HTERT RPE-1 (cell line): Measurements from ENCODE around the gene ALPG.
"Not testable (repeated sequence)": the region's sequence is repeated elsewhere in the genome, so short reads cannot be mapped to it uniquely, and the experiment has no call there.

ENCODE experiments used
- in situ Hi-C: fragments of 300-500 bp; cut with MboI; formaldehyde crosslinking; loops from 4 replicates; pipeline ENCODE4 v1.14.3; 2020; ENCODE audit warnings: low sequenced_read_pairs

Gene ALPG

DNA sequence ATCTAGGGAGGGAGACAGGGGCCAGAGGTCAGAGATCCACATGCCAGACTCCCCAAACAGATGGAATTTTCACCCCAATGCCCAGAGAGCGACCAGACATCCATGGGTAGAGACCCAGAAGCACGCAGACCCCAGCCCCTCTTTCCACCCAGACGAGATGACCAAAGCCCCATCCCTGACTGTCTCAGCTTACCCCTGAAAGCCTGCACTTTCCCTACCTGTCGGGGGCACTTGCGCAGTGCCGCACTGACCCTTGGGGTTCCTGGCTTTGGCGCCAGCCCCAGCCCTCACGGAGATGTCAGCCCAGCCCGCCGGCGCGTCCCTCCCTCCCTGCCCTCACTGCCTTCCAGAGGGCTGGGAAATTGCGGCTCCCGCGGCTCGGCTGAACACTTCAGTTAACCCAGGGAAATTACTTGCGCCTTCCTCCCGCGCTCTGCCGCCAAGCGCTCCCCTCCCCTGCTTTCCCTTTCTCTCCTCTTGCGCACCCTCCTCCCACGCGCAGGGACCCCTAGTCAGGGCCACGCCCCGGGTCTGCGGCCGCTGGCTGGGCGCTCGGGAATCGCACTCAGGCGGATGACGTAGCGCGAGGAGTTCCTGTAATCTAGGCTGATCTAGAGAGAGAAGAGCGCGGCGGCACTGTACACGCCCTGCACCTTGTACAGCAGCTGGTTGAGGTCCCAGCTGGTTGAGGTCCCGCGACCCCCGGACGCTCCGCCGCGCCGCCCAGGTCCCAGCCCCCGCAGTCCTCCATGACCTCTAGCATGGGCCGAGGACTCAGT lies 12.0 kb downstream of the ALPG start:
- in situ Hi-C loops = no loop called here

DNA sequence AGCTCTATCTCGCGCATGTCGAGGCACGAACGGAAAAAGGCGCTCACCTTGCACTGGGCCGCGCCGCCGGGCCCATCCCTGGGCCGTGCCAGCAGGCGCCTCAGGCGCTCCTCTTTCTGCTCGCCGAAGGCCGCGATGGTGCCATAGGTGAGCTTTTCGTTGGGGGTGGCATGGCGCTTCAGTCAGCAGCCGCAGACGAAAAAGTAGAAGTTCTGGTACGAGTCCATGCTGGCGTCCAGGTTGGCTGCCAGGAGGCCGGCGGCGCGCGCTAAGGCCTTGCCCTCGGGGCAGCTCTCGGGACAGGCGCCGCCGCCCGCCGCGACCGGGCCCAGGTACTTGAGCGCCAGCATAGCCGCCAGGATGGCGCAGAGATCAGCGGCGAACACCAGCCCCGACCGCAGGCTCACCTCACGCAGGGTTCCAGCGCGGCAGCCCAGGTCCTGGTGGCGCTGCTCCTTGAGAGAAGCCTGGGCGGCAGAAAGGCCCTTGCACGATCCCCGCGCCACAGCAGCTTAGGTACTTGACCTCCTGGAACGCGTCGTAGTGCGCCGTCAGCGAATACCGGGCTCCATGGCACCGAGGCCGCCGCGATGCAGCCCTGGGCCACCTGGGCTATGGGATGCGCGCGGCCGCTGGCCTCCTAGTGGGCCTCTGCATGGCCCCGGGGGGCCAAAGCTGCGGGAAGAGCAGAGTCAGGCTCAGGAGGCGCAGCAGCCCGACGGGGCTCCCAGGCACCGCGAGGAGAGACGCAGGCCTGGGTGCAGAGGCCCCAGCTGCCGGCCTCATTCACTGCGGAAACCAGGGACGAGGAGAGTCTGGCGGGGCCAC lies 12.8 kb downstream of the ALPG start:
- in situ Hi-C loops = no loop called here

DNA sequence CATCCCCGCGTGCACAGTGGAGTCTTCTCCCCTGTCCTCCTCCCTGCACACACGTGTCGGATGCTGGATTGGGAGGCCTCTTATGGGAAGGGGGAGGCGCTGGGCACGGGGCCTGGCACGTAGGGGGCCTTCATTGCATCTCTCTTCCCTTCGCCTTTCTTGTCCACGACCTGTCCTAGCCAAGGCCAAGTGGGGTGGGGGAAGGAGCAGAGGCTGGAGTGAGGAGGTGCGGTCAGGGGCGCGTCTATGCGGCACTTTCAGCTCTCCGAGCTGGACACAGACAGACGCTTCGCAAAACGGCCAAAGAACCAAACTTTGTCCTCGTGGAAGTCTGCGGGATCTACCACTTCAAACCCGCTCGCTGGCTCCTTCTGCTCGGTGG lies 13.4 kb downstream of the ALPG start:
- in situ Hi-C loops = no loop called here

DNA sequence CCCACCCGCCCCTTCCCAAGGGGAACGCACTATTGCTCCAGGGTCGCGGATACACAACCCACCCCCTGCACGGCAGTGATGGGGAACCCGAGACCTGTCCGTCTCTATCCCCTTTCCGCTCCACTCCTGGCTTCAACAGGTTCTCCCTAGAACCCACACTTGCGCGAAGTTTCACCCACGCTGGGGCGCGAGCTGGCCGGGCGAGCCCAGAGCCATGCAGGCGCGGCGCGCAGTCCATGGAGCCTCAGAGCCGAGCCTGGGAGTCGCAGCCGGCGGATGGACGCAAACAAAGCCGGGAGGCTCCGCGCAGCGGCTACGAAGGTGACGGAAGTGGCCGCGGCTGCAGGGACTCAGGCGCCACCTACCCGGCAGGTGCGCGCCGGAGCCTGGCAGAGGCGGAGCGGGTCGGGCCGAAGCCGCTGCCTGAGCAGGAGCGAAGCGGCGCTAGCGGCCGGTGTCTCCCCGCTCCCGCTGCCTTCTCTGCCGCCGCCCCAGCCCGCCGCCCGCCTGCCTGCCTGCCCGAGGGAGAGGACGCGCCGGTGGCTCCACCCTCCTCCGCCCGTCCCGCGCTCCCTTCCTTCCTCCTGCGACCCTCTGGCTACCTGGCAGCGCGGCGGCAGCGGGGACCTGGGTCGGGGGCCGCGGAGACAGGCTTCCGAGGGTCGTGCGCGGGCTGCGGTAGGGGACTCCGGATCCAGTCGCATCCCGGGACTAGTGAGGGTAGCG lies 14.0 kb downstream of the ALPG start:
- in situ Hi-C loops = no loop called here

DNA sequence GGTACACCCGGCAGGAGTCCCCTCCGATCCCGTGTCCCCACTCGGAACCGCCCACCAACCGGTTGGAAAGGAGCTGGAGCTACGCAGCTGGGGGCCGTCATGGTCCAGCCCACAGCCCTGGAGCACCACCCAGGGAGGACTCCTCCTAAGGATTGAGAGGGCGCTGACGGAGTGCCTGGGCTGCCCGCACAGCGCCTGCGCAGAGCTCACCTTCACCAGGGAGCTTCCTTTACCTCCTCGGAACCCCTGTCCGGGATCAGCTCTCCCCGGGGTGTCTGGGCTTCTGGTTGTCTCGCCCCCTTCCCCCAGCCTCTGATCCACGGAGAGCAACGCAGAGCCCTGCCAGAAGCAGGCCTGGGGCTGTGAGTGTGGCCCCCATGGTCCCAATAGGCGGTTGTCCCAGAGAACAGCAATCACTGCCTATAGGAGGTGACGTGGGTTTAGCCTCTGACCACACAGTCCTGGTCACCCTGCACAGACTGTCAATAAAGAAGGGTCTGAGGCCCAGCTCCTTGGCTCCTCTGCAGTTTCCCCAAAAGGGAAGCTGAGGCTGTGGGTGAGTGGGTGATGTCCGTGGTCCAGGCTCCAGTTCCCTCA lies 14.6 kb downstream of the ALPG start:
- in situ Hi-C loops = no loop called here

DNA sequence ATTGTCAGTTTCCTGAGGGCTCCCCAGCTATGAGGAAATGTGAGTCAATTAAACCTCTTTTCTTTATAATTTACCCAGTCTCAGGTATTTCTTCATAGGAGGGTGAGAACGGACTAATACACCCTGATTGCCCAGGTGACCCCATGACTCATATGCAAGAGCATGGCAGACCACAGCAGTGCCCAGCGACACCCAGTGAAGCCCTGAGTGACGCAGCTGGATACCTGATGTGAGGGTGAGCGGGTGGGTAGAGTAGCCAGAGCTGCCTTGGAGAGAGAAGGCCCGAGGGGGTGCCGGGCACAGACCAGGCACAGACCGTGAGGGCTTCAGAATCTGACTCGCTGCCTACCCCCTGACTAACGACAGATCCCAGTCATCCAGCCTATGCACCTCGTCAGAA lies 15.4 kb downstream of the ALPG start:
- in situ Hi-C loops = no loop called here

DNA sequence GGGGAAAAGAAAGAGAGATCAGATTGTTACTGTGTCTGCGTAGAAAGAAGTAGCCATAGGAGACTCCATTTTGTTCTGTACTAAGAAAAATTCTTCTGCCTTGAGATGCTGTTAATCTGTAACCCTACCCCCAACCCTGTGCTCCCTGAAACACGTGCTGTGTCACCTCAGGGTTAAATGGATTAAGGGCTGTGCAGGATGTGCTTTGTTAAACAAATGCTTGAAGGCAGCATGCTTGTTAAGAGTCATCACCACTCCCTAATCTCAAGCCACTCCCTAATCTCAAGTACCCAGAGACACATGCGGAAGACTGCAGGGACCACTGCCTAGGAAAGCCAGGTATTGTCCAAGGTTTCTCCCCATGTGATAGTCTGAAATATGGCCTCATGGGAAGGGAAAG lies 16.4 kb downstream of the ALPG start:
- in situ Hi-C loops = not testable (repeated sequence)

DNA sequence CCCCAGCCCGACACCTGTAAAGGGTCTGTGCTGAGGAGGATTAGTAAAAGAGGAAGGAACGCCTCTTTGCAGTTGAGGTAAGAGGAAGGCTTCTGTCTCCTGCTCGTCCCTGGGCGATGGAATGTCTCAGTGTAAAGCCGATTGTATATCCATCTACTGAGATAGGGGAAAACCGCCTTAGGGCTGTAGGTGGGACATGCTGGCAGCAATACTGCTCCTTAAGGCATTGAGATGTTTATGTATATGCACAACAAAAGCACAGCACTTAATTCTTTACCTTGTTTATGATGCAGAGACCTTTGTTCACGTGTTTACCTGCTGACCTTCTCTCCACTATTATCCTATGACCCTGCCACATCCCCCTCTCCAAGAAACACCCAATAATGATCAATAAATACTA lies 16.8 kb downstream of the ALPG start:
- in situ Hi-C loops = not testable (repeated sequence)

DNA sequence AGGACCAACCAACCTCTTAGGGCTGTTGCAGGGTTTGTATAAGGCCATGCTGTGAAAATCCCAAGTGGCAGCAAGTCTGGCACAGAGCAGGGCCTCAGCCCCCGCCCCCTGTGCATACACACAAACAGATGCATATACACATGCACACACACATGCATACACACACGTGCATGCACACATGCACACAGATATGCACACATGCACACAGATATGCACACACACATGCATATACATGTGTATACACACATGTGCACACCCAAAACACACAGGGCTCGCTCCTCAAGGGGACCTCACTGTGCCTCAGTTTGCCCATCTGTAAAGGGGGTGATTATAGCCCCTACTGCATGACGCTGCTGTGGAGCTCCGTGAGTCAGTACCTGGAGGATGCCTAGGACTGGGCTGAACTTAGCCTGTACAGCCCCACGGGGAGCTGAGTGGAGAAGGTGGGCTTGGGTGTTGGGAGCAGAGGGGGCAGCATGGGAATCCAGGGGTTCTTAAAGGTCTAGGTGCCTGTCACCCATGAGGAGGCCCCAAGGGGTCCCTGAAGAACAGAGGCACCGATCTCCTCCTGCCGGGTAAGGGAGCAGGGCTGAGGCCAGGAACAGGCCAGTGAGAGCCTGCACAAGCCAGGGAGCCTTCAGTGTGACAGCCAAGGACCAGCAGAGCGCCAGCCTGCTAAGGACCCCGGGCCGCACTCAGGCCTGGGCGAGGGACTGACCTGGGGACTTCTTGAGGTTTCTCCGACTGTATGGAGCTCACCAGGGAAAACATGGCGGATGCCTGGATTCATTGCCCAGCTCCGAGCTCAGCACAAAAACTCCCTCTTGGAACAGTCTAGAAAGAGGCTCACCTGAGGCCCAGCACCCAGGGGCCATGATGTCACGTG lies 25.3 kb downstream of the ALPG start:
- in situ Hi-C loops = no loop called here

DNA sequence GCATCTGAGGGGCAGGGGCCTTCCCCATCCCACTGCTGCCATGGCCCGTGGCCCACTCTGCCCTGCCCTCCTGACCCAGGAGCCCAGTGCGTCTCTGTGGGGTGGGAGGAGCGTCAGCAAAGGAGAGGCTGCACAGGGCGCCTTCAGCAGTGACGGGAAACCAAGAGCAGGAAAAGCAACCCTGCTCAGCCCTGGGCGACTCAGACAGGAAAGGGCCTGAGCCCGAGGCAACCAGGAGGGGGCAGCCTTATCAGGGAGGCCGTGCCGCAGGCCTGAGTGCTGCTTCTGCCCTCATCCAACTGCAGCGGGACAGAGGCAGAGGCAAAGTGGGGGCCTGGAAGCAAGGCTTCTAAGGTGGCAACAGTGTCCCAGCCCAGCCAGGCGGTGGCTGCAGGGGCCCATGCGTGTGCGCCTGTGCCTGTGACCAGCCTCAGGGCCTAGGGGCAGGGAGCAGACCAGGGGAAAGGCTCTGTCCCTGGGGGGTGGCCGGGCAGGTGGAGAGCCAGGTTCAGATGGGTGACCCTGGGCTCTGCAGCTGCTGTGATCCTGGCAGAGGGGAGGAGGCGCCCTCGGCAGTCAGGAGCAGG lies 26.0 kb downstream of the ALPG start:
- in situ Hi-C loops = no loop called here

DNA sequence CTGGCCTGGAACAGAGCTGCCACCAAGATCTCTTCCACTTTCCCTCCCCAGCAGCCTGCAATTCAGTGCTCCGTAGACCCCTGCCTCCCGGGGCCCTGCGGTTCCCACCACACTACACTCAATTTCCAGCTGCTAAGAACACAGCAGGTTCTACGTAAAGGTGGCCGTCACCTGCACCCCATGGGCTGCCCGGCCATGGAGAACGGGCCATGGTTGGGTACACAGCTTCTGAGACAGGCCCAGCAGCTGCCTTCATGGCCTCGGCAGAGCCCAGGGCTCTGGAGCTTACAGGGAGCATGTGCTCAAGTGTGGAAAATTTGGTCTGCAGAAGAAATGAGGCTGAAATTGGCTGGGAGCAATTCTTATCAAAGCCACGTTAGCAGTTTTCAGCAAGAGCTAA lies 27.0 kb downstream of the ALPG start:
- in situ Hi-C loops = not testable (repeated sequence)

DNA sequence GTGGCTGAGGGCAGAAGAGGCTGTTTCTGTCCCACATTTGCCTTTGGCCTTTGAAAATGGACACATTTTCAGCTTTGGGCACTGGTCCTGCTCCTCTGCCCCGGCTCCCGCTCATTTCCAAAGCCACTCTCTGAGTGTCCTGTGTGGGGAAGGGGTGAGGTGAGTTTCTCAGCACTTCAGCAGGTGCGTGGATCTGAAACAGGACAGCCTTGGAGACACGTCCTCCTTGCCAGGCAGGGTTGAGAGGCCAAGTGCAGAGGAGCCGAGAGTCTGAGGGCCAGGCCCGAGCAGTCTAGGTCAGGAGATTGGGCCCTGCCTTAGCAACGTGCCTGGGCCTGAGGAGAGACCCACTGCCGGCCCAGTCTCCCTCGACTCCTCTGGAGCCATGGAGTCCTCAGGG lies 27.4 kb downstream of the ALPG start:
- in situ Hi-C loops = no loop called here

DNA sequence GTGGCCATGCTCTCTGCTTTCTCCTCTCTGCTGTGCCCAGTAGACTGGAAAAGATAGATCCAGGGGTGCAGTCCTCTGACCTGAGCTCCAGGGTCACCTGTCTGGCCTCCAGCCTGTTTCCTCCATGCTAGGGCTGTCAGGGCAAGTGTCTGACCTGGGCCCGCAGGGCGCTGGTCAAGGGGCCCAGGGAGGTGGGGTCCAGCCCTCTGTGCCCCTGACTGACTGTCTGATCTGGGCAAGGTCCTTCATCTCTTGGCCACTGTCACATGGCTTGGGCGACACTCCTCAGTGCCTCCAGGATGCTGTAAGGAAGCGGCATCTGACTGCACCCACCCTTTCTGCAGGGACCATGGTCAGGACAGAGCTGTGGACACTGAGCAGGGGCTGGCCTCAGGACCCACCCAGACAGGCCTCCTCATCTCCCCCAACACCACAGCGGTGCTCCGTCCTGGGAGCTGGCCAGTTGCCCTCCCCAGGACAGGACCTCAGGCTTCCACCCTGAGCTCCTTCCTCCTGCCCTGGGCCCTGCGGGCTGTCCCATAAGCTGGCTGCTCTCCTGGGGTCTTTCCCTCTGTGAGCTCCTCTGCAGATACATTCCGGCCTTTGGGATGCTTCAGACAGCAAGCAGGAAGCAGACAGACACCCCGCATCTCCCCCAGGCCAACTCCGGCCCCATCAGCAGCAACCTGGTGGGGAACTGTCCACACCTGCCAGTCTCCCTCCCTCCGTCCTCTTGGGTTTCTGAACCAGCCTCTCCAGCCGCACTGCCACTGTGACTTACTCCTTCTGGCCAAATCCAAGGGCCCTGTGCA lies 28.1 kb downstream of the ALPG start:
- in situ Hi-C loops = no loop called here

DNA sequence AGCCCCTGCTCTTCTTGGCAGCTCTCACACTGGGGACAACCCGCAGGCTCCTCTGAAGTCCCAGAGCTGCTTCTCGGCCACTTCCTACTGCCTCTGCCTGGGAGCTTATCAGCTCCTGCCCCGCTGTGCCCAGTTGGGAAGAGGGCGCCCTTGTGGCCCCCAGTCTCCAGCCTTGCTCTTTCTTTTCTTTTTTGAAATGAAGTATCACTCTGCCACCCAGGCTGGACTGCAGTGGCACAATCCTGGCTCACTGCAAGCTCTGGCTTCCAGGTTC lies 28.7 kb downstream of the ALPG start:
- in situ Hi-C loops = no loop called here

DNA sequence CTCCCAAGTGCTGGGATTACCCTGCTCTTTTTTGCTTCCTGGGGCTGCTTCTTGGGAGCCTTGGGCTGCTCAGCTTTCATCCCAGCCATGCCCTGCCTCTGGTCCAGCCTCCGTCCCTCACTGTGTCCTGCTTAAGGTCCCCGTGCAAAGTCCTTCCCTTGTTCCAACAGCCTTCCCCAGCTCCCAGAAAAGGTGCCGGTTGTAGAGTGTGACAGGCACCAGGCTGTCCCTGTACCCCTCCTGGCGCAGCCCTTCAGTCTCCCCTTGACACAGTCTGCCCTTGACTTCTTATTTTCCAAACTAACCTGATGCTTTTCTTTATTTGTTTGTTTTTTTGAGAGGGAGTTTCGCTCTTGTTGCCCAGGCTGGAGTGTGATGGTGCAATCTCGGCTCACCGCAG lies 29.2 kb downstream of the ALPG start:
- in situ Hi-C loops = no loop called here

DNA sequence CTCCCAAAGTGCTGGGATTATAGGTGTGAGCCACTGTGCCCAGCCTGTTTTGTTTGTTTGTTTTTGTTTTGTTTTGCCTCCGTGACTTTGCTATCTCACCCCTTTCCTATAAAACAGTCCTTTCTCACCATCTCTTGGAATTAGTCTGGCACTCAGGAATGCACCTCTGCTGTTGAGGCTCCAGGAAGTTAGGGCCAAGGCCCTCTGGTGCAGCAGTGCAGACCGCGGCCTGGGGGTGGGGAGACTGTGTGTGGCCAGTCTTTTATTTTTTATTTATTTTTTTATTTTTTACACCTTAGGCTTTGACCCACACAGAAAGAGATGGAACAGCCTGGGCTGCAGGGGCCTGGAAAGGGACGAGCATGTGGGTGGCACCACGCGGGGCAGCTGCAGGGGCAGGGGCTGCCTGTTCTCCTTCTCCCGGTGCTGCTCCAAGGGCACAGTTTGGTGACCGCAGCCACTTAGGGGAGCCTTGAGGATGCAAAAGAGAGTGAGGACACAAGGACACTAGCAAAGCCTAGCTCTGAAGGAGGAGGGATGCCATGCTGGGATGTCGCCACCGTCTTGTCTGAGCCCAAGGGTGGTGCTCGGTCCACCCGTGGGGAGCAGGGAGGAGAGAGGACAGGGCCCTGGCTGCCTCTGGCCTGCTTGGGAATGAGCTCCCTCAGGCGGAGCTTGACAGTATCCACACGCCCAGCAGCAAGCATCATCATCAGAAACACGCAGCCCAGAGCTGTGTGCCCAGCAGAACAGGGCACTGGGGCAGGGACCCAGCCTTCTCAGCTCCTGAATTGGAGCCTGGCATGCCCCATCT lies 29.9 kb downstream of the ALPG start:
- in situ Hi-C loops = no loop called here

DNA sequence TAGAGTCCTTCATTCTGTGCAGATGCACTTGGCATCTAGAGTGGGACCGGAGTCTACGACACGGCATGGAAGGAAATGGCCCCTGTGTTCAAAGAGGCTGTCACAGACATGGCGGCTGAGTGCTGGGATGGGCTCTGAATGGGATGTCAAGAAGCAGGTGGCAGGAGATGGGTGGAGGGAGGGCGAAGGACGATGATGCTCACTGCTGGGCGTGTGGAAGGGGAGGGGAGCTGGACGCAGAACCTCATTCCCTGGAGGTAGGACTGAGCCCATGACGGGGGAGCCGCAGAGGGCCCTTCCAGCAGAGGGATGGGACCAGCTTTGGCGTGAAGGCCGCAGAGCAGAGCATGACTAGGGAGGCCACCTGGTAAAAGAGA lies 30.5 kb downstream of the ALPG start:
- in situ Hi-C loops = no loop called here

DNA sequence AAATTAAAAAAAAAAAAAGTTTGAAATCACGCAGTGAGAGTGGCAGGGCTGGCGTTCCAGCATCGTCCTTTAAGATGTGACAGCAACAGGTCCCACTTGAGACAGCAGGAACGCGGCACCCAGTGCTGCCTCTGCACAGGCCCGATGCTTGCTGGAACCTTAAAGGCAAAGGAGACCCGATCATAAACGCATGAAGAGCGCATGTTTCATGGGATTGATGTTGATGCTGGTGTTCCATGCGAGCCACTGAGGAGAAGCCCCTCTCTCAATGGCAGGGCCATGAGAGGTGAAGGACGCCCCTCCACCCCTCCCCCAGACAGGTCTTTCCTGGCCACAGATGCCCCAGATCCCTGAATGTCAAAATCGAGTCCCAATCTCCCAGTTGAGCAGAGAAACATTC lies 31.4 kb downstream of the ALPG start:
- in situ Hi-C loops = no loop called here
